Ovary (tissue), 9 donors: ENCODE data around the gene TNFRSF13B. TPM values are rescaled to one million over a fixed set of nuclear protein-coding genes. Genes with fewer than 3 reads are reported as not detected.
"Not testable (repeated sequence)": the region's sequence is repeated elsewhere in the genome, so short reads cannot be mapped to it uniquely, and the experiment has no call there.

Experiments used
- DNase-seq, 5 donors: peaks; one replicate each; pipeline ENCODE4 v3.0.0-alpha.2; 2019 to 2020
- H3K27ac ChIP-seq, 2 donors: fragments of 200-600 bp; one replicate each; pipeline versions ENCODE4 v1.5.1 to v1.8.0; 2019 to 2022
- H3K27me3 ChIP-seq: fragments of 200-600 bp; one replicate; pipeline ENCODE4 v1.8.0; 2022
- H3K36me3 ChIP-seq: fragments of 200-600 bp; sonication (generic); one replicate; pipeline ENCODE4 v1.5.1; 2019
- H3K4me1 ChIP-seq: one replicate; pipeline ENCODE4 v1.8.1; 2013; ENCODE audit warnings: mild to moderate bottlenecking, moderate library complexity; ENCODE audit not compliant: insufficient read depth
- H3K4me3 ChIP-seq: fragments of 200-600 bp; sonication (generic); one replicate; pipeline ENCODE4 v1.5.1; 2017
- H3K9me3 ChIP-seq, 2 donors: fragments of 200-600 bp in 1 of 2; sonication (generic) in 1 of 2; one replicate each; pipeline versions ENCODE4 v1.5.1 to v1.8.1; 2013 to 2019; ENCODE audit warnings: mild to moderate bottlenecking in 1 of 2, moderate library complexity in 1 of 2
- EP300 ChIP-seq: sonication (generic); formaldehyde crosslinking; IDR thresholded peaks from one replicate; pipeline ENCODE4 v1.6.1; 2017; ENCODE audit warnings: antibody characterized with exemption
- POLR2A ChIP-seq: fragments of 450-650 bp; IDR thresholded peaks from one replicate; pipeline ENCODE4 v1.6.1; 2017; ENCODE audit warnings: antibody characterized with exemption, mild to moderate bottlenecking, moderate library complexity
- WGBS, 3 donors: extraction: QIAGEN DNeasy Blood & Tissue Kit in 1 of 3; methylation state at CpG; one replicate each; pipeline versions ENCODE4 v1.1.5 to v1.1.7; 2013 to 2017; 5-methylcytosine and 5-hydroxymethylcytosine counted together
- intact Hi-C, 4 donors: fragments of 100-400 bp; cut with DNase I; formaldehyde crosslinking; loops; one replicate each; pipeline versions ENCODE4 v1.11.0 to v1.15.1; 2022 to 2023
- polyA plus RNA-seq, 2 donors: library from polyadenylated mRNA; stranded (reverse); fragments of 200-250 nt in 1 of 2; fragments of 350-450 nt in 1 of 2; fragmentation: Illumina TruSeq in 1 of 2; extraction: RNeasy Lipid Tissue Mini Kit (QIAGEN cat#74804) in 1 of 2; gene quantifications; one replicate each; pipeline ENCODE4 v1.2.3, GENCODE V29; 2013 to 2014
- total RNA-seq, 7 donors: library from RNA; depleted of rRNA in 2 of 7; stranded (reverse); fragments of >200 nt in 2 of 7; fragmentation: NEBNext Ultra II Directional in 3 of 7; extraction: Animal tissue kit (Norgen Biotek cat#: 25700) in 3 of 7; gene quantifications; one replicate each; pipeline versions ENCODE4 v1.1.0 to v1.2.4, GENCODE V29; 2016 to 2023
- TF ChIP-seq, protein P1 (sequence below), 3 donors: fragments of 450-650 bp in 2 of 3; fragments of 200-600 bp in 1 of 3; IDR thresholded peaks; one replicate each; pipeline versions ENCODE4 v1.5.1 to v1.8.0; 2016 to 2022; ENCODE audit warnings: antibody characterized with exemption in 3 of 3, mild to moderate bottlenecking in 1 of 3
- donor health status: DM: no; HTN: no; CAD: no; lungs with moderate emphysema.
- donor health status: DM: no; HTN: no; CAD: no.
- donor health status: Bipolar disorder and iron deficiency.
- donor health status: DM: yes; HTN: yes; CAD: no.
- donor health status: DM: no; HTN: no; CAD: no.
- donor health status: DM: yes; HTN: yes; CAD: no.

The TNFRSF13B gene
- total and polyA plus RNA-seq, 9 donors = 0.53 TPM; not detected in 8

DNA sequence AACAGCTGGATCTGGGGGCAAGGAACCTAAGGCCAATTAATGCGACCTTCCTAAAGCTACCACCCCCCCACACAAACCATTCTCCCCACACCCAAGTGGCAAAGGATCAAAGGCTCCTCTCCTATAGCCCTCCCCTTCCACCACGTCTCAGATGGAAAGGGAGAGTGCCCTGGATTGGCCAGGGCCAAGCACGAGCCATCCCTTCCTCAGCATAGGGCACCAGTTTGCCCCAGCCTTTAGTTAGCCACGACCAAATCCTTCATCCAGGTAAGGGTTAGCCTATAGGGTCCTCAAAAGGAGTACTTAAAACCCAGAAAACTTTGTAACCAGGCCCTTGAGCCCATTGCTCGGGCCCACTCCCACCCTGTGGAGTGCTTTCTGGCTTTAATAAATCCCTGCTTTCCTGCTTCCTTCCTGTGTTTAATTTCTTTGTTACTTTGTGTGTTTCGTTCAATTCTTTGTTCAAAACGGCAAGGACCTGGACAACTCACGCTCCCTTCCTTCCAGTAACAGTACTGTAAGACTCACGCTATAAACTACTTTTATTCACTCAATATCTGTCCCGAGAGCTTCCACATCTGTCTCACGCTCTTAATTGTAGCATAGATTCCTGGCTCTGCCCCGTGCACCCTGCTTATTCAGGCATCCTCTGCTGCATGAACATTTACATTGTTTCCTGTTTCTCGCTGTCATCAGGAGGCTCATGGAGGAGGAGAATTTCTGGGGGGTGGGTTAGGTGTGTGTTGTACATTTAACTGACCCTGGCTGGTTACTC lies 62.3 kb downstream of the TNFRSF13B start:
- no peaks in the 10 kb centered on the region for H3K36me3 ChIP-seq
- 40 to 51% (median 50%) methylated on average over 13 of the region's 13 CpGs for WGBS, 3 donors
- intact Hi-C loops = loop anchor here in 1 of 4 donors (10.0 kb wide), 1 partner anchor 55 kb away; no protein-coding TSS in a partner anchor
- H3K9me3 ChIP-seq = no peaks in the 10 kb centered on the region
- DNase-seq = no peak
- TF ChIP-seq, protein P1, sequence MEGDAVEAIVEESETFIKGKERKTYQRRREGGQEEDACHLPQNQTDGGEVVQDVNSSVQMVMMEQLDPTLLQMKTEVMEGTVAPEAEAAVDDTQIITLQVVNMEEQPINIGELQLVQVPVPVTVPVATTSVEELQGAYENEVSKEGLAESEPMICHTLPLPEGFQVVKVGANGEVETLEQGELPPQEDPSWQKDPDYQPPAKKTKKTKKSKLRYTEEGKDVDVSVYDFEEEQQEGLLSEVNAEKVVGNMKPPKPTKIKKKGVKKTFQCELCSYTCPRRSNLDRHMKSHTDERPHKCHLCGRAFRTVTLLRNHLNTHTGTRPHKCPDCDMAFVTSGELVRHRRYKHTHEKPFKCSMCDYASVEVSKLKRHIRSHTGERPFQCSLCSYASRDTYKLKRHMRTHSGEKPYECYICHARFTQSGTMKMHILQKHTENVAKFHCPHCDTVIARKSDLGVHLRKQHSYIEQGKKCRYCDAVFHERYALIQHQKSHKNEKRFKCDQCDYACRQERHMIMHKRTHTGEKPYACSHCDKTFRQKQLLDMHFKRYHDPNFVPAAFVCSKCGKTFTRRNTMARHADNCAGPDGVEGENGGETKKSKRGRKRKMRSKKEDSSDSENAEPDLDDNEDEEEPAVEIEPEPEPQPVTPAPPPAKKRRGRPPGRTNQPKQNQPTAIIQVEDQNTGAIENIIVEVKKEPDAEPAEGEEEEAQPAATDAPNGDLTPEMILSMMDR (IDR thresholded peaks at IDR 0.05) = no peak
- TF ChIP-seq POLR2A = no peak
- no peak for TF ChIP-seq EP300
- H3K4me3 ChIP-seq = no peak overlapping the region
- no peak overlapping the region for H3K27ac ChIP-seq
- H3K4me1 ChIP-seq = no peaks in the 10 kb centered on the region
- H3K27me3 ChIP-seq = no peaks in the 10 kb centered on the region

DNA sequence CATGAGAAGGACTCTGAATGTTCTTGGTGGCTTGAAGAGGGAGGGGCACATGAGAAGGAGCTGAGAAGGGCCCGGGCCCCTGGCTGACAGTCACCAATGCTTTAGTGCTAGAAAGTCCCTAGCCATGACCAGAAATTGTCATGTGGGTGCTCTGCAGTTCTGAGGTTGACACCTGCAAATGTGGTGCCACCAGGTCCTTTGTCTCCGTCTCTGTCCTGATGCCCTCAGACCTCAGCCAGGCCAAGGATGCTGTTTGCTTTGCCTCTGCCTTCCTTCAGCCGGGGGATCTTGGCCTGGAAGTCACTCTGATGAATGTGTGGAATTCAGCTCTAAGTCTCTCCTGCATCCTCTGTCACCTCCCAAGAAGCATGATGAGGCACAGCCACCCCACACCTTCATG lies 63.6 kb downstream of the TNFRSF13B start:
- no peaks in the 10 kb centered on the region for H3K27me3 ChIP-seq
- 73 to 80% (median 75%) methylated on average over 3 of the region's 3 CpGs for WGBS, 3 donors
- DNase-seq = no peak
- H3K27ac ChIP-seq = no peak overlapping the region
- intact Hi-C loops = no loop called here
- no peaks in the 10 kb centered on the region for H3K9me3 ChIP-seq
- H3K4me1 ChIP-seq = no peaks in the 10 kb centered on the region
- TF ChIP-seq POLR2A = no peak
- TF ChIP-seq EP300 = no peak
- TF ChIP-seq, protein P1 (IDR thresholded peaks at IDR 0.05) = no peak
- H3K36me3 ChIP-seq = no peaks in the 10 kb centered on the region
- no peak overlapping the region for H3K4me3 ChIP-seq

DNA sequence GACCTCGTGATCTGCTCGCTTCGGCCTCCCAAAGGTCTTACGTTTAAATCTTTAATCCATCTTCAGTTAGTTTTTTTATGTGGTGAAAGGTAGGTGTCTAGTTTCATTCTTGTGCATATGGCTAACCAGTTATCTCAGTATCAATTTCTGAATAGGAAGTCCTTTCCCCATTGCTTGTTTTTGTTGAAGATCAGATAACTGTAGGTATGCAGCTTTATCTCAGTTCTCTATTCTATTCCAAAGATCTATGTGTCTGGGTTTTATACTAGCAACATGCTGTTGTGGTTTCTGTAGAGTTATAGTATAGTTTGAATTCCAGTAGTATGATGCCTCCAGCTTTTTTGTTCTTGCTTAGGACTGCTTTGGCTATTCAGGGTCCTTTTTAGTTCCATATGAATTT lies 65.2 kb downstream of the TNFRSF13B start:
- WGBS, 3 donors = 82 to 88% (median 84%) methylated on average over 4 of the region's 4 CpGs
- H3K36me3 ChIP-seq = no peaks in the 10 kb centered on the region
- DNase-seq = no peak
- intact Hi-C loops = no loop called here
- TF ChIP-seq, protein P1 (IDR thresholded peaks at IDR 0.05) = no peak
- TF ChIP-seq EP300 = no peak
- no peak for TF ChIP-seq POLR2A
- H3K4me1 ChIP-seq = no peaks in the 10 kb centered on the region
- no peaks in the 10 kb centered on the region for H3K9me3 ChIP-seq
- no peak overlapping the region for H3K27ac ChIP-seq
- no peak overlapping the region for H3K4me3 ChIP-seq
- H3K27me3 ChIP-seq = no peaks in the 10 kb centered on the region

DNA sequence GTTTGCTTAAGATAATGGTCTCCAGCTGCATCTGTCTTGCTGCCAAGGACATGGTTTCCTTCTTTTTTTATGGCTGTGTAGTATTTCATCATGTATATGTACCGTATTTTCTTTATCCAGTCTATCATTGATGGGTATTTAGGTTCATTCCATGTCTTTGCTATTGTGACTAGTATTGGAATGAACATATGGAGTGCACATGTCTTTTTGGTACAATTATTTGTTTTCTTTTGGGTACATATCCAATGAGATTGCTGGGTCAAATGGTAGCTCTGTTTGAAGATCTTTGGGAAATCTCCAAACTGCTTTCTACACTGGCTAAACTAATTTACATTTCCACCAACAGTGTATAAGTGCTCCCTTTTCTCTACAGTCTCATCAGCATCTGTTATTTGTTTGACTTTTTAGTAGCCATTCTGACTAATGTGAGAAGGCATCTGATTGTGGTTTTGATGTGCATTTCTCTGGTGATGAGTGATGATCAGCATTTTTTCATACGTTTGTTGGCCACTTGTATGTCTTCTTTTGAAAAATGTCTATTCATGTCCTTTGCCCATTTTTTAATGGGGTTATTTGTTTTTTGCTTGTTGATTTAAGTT lies 66.2 kb downstream of the TNFRSF13B start:
- H3K9me3 ChIP-seq = no peaks in the 10 kb centered on the region
- 45 to 62% (median 50%) methylated on average over 2 of the region's 2 CpGs for WGBS, 3 donors
- H3K4me1 ChIP-seq = no peaks in the 10 kb centered on the region
- no peak overlapping the region for H3K27ac ChIP-seq
- intact Hi-C loops = no loop called here
- H3K4me3 ChIP-seq = no peak overlapping the region
- no peaks in the 10 kb centered on the region for H3K27me3 ChIP-seq
- H3K36me3 ChIP-seq = no peaks in the 10 kb centered on the region
- TF ChIP-seq POLR2A (no peak), EP300 (no peak)
- TF ChIP-seq, protein P1 (IDR thresholded peaks at IDR 0.05) = no peak
- no peak for DNase-seq

DNA sequence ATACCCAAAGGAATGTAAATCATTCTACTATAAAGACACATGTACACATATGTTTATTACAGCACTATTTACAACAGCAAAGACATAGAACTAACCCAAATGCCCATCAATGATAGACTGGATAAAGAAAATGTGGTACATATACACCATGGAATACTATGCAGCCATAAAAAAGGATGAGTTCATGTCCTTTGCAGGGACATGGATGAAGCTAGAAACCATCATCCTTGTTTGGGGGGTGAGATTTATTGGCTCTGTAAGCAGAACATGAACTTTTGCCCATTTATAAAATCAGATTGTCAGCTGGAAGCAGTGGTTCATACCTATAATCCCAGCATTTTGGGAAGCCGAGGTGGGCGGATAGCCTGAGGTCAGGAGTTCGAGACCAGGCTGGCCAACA lies 68.8 kb downstream of the TNFRSF13B start:
- intact Hi-C loops, H3K9me3 ChIP-seq, H3K36me3 ChIP-seq, H3K27me3 ChIP-seq, H3K4me1 ChIP-seq, H3K4me3 ChIP-seq, DNase-seq, H3K27ac ChIP-seq: not testable (repeated sequence)
- 80 to 91% (median 90%) methylated on average over 3 of the region's 3 CpGs for WGBS, 3 donors
